GM10266 (cell line): Measurements from ENCODE around the gene MRPL20.

ENCODE experiments used
- DNase-seq: peaks from one replicate; pipeline ENCODE4 v3.0.0; 2012; ENCODE audit errors: extremely low spot score
- TF ChIP-seq, protein P1 (sequence below): IDR thresholded peaks from 2 replicates; pipeline ENCODE4 v1.5.1; 2012; ENCODE audit warnings: mild to moderate bottlenecking, low read depth; ENCODE audit not compliant: control insufficient read depth, insufficient read depth; ENCODE audit errors: missing control alignments

The MRPL20 gene

DNA sequence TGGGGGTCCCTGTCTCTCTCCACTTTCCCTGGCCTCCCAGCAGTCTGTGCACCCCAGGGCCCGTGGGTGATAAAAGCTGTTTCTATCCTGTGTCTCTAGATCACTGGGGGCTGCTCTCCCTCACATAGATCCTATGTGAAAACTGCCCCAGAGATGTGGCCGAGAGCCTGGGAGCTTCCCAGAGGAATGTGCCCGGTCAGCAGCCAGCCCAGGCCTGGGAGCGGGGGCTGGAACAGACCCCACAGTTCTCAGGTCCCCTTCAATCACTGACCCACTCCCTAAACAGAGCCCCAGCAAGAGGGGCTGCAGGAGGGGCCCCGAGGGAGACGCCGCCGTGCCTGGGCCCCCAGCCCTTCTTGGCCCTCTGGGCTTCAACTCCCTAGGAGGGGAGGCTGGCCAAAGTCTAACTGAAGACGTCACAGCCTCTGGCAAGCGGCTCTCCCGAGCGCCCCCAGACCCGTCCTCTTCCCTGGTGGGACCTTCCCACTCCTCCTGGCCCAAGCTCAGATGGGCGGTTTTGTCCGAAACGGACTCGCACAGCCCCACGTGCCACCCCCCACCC lies 49.1 kb downstream of the MRPL20 start:
- TF ChIP-seq, protein P1, sequence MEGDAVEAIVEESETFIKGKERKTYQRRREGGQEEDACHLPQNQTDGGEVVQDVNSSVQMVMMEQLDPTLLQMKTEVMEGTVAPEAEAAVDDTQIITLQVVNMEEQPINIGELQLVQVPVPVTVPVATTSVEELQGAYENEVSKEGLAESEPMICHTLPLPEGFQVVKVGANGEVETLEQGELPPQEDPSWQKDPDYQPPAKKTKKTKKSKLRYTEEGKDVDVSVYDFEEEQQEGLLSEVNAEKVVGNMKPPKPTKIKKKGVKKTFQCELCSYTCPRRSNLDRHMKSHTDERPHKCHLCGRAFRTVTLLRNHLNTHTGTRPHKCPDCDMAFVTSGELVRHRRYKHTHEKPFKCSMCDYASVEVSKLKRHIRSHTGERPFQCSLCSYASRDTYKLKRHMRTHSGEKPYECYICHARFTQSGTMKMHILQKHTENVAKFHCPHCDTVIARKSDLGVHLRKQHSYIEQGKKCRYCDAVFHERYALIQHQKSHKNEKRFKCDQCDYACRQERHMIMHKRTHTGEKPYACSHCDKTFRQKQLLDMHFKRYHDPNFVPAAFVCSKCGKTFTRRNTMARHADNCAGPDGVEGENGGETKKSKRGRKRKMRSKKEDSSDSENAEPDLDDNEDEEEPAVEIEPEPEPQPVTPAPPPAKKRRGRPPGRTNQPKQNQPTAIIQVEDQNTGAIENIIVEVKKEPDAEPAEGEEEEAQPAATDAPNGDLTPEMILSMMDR = no peak
- DNase-seq = no peak

DNA sequence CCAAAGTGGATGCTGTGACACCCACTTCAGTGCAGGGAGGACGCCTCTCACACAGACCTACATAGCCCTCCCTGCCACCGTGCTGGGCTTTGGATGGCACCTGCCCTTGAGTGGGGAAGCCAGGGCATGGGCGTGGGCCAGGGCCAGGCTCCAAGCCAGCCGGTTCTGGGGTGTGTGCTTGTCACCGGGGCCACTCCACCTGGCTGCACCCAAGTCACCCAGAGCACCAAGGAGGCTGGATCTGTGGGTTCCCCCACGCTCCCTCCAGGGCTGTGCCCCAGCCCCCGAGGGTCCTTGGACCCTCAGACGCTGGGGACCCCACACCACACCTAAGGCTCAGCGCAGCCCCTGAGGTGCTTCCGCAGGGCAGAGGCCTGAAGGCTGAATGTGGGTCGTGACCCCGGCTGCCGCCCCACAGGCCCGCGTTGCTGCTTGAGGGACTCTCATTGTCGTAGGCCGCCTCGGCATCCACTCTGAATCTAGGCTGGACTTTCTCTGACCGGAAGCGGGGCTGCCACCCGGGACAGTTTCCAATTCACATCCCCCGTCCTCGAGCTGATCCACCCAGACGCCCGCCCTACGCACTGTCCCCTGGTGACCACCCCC lies 50.2 kb downstream of the MRPL20 start:
- no peak for DNase-seq
- TF ChIP-seq, protein P1 = no peak

DNA sequence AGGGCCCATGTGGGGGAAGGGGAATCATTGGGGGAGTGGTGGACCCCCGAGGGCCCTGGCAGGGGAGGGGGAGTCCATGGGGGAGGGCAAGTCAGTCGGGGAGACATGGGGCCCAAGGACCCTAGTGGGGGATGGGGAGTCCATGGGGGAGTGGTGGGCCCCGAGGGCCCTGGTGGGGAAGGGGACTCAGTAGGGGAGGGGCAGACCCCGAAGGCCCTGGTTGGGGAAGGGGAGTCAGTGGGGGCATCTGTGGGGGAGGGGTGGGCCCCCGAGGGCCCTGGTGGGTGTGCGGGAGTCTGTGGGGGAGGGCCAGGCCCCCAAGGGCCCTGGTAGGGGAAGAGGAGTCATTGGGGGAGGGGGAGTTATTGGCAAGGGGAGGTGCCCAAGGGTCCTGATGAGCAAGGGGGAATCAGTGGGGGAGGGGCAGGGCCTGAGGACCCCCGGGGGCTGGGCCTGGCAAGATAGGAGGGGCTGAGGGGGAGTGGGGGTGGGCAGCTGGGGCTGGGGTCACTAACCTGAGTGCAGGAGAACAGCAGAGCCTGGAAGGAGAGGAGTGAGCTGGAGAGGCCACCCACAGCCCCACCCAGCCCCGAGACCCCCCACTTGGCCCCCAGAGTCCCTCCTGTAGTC lies 50.8 kb downstream of the MRPL20 start:
- no peak for DNase-seq
- TF ChIP-seq, protein P1 = no peak

DNA sequence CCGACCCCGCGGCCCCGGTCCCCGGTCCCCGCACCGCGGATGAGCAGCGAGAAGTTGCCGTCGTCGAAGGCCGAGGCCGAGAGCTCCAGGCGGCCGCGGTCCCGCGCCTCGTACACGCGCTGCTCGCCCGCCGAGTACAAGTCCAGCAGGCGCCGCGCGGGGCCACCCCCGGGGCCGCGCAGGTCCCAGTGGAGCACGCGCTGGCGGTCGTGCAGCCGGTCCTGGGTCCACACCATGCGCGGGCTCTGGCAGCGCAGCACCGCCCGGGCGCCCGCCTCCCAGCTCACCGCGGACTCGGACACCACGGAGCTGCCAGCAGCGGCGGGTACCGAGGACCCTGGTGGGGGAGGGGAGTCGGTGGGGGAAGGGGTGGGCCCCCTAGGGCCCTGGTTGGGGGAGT lies 51.7 kb downstream of the MRPL20 start:
- TF ChIP-seq, protein P1 = no peak
- DNase-seq = no peak

DNA sequence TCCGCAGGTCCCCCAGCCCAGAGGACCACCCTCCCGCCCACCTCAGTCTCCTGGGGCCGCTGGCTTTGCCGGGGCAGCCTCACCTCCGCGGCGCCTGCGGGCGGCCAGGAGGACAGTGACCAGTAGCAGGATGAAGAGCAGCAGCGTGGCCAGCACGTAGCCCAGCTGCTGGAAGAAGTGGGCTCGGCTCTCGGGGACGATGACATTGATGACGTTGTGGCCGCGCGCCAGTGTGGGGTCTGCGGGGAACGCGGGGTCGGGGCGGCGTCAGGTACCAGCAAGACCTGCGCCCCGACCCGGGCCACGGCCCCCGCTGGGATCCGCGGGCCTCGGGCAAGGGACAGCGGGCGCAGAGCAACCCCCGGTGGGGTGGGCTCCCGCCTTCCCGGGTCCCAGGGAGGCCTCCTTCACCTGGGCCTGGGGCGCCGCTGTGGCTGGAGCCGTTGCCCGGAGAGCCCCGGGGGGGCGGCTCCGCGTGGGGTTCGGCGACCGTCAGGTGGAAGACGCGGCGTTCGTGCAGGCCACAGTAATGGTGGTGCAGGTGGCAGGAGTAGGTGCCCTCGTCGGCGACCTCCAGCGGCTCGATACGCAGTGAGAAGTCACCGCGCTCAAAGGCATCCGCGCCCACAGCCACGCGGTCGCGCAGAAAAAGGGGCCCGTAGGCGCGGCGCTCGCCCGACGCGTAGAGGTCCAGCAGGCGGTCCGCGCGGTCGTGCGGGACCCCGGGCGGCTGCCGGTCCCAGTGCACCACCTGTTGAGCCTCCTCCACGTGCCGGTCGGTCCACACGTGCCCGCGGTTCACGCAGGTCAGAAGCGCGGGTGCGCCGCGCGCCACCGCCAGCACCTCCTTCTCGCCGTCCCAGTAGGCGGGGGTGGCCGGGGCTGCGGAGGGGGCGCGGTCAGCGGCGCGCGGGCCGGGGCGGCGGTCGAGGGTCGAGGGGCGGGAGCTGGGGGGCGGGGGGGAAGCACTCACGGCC lies 52.5 kb downstream of the MRPL20 start:
- no peak for DNase-seq
- TF ChIP-seq, protein P1 = no peak

DNA sequence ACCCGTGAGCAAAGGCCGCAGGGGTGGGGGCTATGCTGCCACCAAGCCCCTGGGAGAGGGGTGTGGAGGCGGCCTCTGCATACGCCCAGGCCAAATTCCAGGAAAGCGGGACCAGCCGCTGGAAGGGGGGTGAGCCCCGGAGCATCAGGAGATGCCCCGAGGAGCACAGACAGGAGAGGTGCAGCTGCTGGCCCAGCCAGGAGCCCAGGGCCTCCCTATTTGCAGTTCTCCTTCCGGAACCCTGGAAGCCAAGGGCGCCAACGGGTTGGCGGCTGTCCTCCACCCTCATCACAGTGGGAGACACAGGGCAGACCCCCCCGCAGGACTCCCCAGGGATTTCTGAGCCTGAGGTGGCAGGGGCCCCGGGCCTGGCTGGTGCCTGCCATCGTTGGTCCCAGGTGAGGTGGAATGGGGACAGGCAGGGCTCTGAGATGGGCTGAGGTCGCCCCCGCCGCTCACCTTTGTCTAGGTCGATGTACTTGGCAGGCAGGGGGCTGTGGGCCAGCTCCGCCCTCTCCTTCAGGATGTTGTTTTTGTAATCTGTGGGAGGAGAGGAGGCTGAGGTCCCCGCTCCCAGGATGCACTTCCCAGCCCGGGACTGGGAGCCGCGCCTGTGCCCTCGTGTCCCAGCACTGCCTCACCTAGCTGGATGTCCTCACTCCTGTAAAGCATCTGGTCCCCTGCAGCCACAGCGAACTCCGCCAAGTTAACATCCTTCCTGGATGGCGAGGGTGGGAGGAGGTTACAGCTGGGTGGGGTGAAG lies 53.5 kb downstream of the MRPL20 start:
- DNase-seq = no peak
- TF ChIP-seq, protein P1 = no peak
